ENCODE results near the gene COL4A6. TPM values are rescaled to one million over a fixed set of nuclear protein-coding genes. Genes with fewer than 3 reads are reported as not detected.
"Not testable (repeated sequence)": the region's sequence is repeated elsewhere in the genome, so short reads cannot be mapped to it uniquely, and the experiment has no call there.

COL4A6 gene
- total and polyA plus RNA-seq, 2 donors (not counting 3 experiments of a cell fraction or from before 2014, with no cell fraction given), result 0.49 to 0.62 TPM

DNA sequence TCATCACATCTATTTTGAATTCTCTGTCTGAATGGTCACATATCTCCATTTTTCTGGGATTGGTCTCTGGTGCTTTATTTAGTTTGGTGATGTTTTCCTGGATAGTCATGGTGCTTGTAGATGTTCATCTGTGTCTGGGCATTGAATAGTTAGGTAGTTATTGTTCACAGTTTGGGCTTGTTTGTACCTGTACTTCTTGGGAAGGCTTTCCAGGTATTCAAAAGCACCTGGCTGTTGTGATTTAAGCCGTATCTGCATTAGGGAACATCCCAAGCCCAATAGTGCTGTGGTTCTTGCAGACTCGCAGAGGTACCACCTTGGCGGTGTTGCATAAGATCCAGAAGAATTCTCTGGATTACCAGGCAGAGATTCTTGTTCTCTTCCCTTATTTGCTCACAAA is 46.0 kb upstream of the COL4A6 start:
- Histone ChIP-seq H3K9me1 (replicated peaks; ENCODE audit: control insufficient read depth, extremely low read depth, insufficient read depth, low read length) (no peaks in the 10 kb centered on the region), H3K27ac (ENCODE audit: insufficient read depth, low read depth, low read length) (no peak overlapping the region), H3K4me2 (ENCODE audit: insufficient read depth, low read length) (no peak overlapping the region), H3K9me3 (replicated peaks; ENCODE audit: control insufficient read depth, insufficient read depth, low read length) (no peaks in the 10 kb centered on the region), H2AFZ (ENCODE audit: low read depth, low read length) (no peak overlapping the region), H3K79me2 (ENCODE audit: control insufficient read depth, insufficient read depth, low read length) (no peaks in the 10 kb centered on the region), H3K27me3 (ENCODE audit: control insufficient read depth in 2 of 2, insufficient read depth in 2 of 2, low read length in 2 of 2) (no peaks in the 10 kb centered on the region), H3K4me3 (replicated peaks in 1 of 3; ENCODE audit: insufficient read depth in 1 of 3, low read depth in 1 of 3, low read length in 3 of 3) (no peak overlapping the region), H3K36me3 (ENCODE audit: control insufficient read depth in 2 of 2, extremely low read depth in 1 of 2, insufficient read depth in 2 of 2, low read length in 2 of 2) (no peaks in the 10 kb centered on the region), H3K4me1 (ENCODE audit: control insufficient read depth, extremely low read depth, insufficient read depth, low read length) (no peaks in the 10 kb centered on the region), H3K9ac (replicated peaks; ENCODE audit: extremely low read depth, insufficient read depth, low read length) (no peak overlapping the region), H4K20me1 (replicated peaks; ENCODE audit: control insufficient read depth, extremely low read depth, insufficient read depth, low read length) (no peaks in the 10 kb centered on the region)
- BruUV-seq (replicated peaks), result no TSS peak
- ChIA-PET POLR2A (no interaction called here), CTCF (no interaction called here)
- intact Hi-C loops (cut with micrococcal nuclease) (no loop called here), dilution Hi-C loops (cut with MboI; ENCODE audit: extremely low pct_ligation_motif_present, low sequenced_read_pairs) (no loop called here)
- FAIRE-seq, result no peak
- no peak for TF ChIP-seq POLR2AphosphoS5 (IDR thresholded peaks at IDR 0.05; ENCODE audit: insufficient read depth, low read depth, low read length)
- no peak for TF ChIP-seq FOS (IDR thresholded peaks at IDR 0.05; ENCODE audit: borderline replicate concordance, insufficient read depth, low read length)
- no peak for TF ChIP-seq JUN (IDR thresholded peaks at IDR 0.05; ENCODE audit: borderline replicate concordance, insufficient read depth, insufficient read length, low read depth)
- TF ChIP-seq EZH2 (IDR thresholded peaks at IDR 0.05; ENCODE audit: borderline replicate concordance, low read depth, low read length, severe bottlenecking), result no peak
- no peak for TF ChIP-seq GATA2 (IDR thresholded peaks at IDR 0.05; ENCODE audit: insufficient read depth, insufficient read length, low read depth, low read length)
- TF ChIP-seq, protein P1, sequence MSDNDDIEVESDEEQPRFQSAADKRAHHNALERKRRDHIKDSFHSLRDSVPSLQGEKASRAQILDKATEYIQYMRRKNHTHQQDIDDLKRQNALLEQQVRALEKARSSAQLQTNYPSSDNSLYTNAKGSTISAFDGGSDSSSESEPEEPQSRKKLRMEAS (IDR thresholded peaks at IDR 0.05; ENCODE audit: insufficient read depth, insufficient read length), result no peak
- TF ChIP-seq, protein P2, sequence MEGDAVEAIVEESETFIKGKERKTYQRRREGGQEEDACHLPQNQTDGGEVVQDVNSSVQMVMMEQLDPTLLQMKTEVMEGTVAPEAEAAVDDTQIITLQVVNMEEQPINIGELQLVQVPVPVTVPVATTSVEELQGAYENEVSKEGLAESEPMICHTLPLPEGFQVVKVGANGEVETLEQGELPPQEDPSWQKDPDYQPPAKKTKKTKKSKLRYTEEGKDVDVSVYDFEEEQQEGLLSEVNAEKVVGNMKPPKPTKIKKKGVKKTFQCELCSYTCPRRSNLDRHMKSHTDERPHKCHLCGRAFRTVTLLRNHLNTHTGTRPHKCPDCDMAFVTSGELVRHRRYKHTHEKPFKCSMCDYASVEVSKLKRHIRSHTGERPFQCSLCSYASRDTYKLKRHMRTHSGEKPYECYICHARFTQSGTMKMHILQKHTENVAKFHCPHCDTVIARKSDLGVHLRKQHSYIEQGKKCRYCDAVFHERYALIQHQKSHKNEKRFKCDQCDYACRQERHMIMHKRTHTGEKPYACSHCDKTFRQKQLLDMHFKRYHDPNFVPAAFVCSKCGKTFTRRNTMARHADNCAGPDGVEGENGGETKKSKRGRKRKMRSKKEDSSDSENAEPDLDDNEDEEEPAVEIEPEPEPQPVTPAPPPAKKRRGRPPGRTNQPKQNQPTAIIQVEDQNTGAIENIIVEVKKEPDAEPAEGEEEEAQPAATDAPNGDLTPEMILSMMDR (IDR thresholded peaks at IDR 0.05; ENCODE audit: extremely low read depth in 1 of 2, insufficient read depth in 1 of 2, low read depth in 1 of 2, low read length in 2 of 2), result no peak
- no peak for TF ChIP-seq MYC (IDR thresholded peaks at IDR 0.05; ENCODE audit: low read depth, low read length)
- TF ChIP-seq POLR2A (IDR thresholded peaks at IDR 0.05; ENCODE audit: low read depth, low read length), result no peak
- no peak for DNase-seq (ENCODE audit: low read depth, low spot score)

DNA sequence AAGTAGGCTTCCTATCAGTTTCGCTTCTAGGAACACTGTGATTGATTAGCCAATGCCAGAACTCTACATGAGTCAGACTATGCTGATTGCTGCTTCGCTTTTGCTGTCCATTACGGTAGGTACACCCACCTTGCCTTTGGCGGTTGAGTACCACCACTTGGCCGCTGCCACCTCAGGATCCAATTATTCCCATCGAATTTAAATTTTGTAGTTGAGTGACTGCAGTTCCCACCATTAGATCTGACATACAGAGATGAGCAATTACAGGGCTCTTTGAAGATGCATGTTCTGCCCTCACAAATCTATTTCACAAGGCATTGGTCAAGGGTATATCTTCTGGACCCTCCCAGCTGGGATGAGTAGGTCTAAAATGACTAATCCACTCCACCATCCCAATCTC is 43.3 kb upstream of the COL4A6 start:
- dilution Hi-C loops (cut with MboI; ENCODE audit: extremely low pct_ligation_motif_present, low sequenced_read_pairs); H3K9me3 ChIP-seq (replicated peaks; ENCODE audit: control insufficient read depth, insufficient read depth, low read length); POLR2A ChIA-PET; H3K27me3 ChIP-seq (ENCODE audit: control insufficient read depth in 2 of 2, insufficient read depth in 2 of 2, low read length in 2 of 2); BruUV-seq (replicated peaks); H3K9ac ChIP-seq (replicated peaks; ENCODE audit: extremely low read depth, insufficient read depth, low read length); H3K9me1 ChIP-seq (replicated peaks; ENCODE audit: control insufficient read depth, extremely low read depth, insufficient read depth, low read length); H3K36me3 ChIP-seq (ENCODE audit: control insufficient read depth in 2 of 2, extremely low read depth in 1 of 2, insufficient read depth in 2 of 2, low read length in 2 of 2); H3K27ac ChIP-seq (ENCODE audit: insufficient read depth, low read depth, low read length); H3K79me2 ChIP-seq (ENCODE audit: control insufficient read depth, insufficient read depth, low read length); H3K4me1 ChIP-seq (ENCODE audit: control insufficient read depth, extremely low read depth, insufficient read depth, low read length); CTCF ChIA-PET; H3K4me3 ChIP-seq (replicated peaks in 1 of 3; ENCODE audit: insufficient read depth in 1 of 3, low read depth in 1 of 3, low read length in 3 of 3); H4K20me1 ChIP-seq (replicated peaks; ENCODE audit: control insufficient read depth, extremely low read depth, insufficient read depth, low read length); DNase-seq (ENCODE audit: low read depth, low spot score); H2AFZ ChIP-seq (ENCODE audit: low read depth, low read length); H3K4me2 ChIP-seq (ENCODE audit: insufficient read depth, low read length); FAIRE-seq; intact Hi-C loops (cut with micrococcal nuclease): not testable (repeated sequence)

Measured in endothelial cell of umbilical vein (primary cell).